Neural progenitor cell (in vitro differentiated cells): Measurements from ENCODE around the gene MPZ.

ENCODE experiments used
- CTCF ChIP-seq: fragments of 200-600 bp; sonication (generic); IDR thresholded peaks from 2 replicates; pipeline ENCODE4 v1.5.1; 2017; ENCODE audit warnings: antibody characterized with exemption, mild to moderate bottlenecking
- EZH2 ChIP-seq: fragments of 200-600 bp; sonication (generic); IDR thresholded peaks from 2 replicates; pipeline ENCODE4 v1.6.1; 2017; ENCODE audit warnings: antibody characterized with exemption, mild to moderate bottlenecking, moderate library complexity
- EZH2phosphoT487 ChIP-seq: fragments of 200-600 bp; sonication (generic); IDR thresholded peaks from 2 replicates; pipeline ENCODE4 v1.6.1; 2017; ENCODE audit warnings: antibody characterized with exemption

- TF ChIP-seq CTCF (no peak), EZH2 (no peak), EZH2phosphoT487 (no peak)
These were observed 44.5 kb downstream of the MPZ start for GRCh38 chr1:161265305-161265704.
